BJ (cell line): ENCODE measurements around the gene TP73. TPM values are rescaled to one million over a fixed set of nuclear protein-coding genes. Genes with fewer than 3 reads are reported as not detected.

Source experiments
- CTCF ChIA-PET: fragments of 350-600 bp; formaldehyde crosslinking; extraction: SDS; loops from one replicate; lab custom pipeline; 2021; ENCODE audit warnings: antibody characterized with exemption, inconsistent platforms; lab: Yijun Ruan, JAX
- POLR2A ChIA-PET: fragments of 300-600 bp; sonication (Branson Sonifier 250); formaldehyde crosslinking; extraction: SDS; loops from one replicate; lab custom pipeline; 2021; ENCODE audit warnings: antibody characterized with exemption; lab: Charles Lee
- DNase-seq: peaks from one replicate; pipeline ENCODE4 v3.0.0-alpha.2; 2011; ENCODE audit warnings: low read depth
- H3K27me3 ChIP-seq: 2 replicates; pipeline ENCODE4 v1.6.0; 2011; ENCODE audit warnings: low read length; ENCODE audit not compliant: control insufficient read depth, insufficient read depth
- H3K36me3 ChIP-seq: 2 replicates; pipeline ENCODE4 v1.5.1; 2011; ENCODE audit warnings: low read length; ENCODE audit not compliant: control insufficient read depth, insufficient read depth
- H3K4me3 ChIP-seq: 2 replicates; pipeline ENCODE4 v1.5.1; 2011; ENCODE audit warnings: low read depth, mild to moderate bottlenecking, control low read depth, low read length
- polyA plus RNA-seq: library from polyadenylated mRNA; depleted of rRNA; stranded (reverse); fragments of >200 nt; gene quantifications from 2 replicates; pipeline ENCODE4 v1.2.3, GENCODE V29; 2011
- TF ChIP-seq, protein P1 (sequence below): IDR thresholded peaks from 2 replicates; pipeline ENCODE4 v1.5.1; 2011; ENCODE audit warnings: low read depth, mild to moderate bottlenecking, control low read depth, inconsistent platforms, low read length, moderate library complexity; ENCODE audit not compliant: insufficient read depth

Gene TP73
- polyA plus RNA-seq, 1 experiment: not detected

DNA sequence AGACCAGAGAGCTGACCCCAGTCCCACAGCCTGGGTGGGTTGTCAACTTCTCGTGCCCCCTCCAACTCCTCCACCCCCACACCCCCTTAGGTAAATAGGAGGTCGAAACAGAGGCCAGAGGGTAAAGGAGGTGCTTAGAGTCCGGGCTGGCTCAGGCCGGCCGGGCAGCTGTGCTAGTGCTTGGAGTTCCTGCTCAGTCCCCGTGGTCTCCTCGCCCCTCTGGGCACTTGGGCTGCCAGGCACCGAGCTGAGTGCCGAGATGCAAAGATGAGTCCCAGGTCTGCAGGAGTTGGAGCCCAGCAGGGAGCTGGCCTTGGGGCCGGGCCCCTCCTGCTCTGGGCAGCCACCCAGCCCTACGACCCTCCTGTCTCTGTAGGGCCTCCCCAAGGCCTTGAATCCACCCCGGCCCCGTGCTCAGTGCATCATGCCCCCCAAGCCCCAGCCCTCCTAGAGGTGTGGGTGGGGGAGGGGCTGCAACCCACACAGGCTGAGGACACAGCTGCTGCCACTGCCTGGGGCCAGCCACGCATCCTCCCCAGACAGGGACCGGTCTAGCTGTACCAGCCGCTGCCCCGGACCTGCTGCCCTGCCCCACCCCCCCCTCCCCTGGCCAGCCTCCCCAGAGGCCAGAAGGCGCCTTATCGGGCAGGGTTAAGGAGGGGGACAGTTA is 122.1 kb downstream of the TP73 start:
- TF ChIP-seq, protein P1, sequence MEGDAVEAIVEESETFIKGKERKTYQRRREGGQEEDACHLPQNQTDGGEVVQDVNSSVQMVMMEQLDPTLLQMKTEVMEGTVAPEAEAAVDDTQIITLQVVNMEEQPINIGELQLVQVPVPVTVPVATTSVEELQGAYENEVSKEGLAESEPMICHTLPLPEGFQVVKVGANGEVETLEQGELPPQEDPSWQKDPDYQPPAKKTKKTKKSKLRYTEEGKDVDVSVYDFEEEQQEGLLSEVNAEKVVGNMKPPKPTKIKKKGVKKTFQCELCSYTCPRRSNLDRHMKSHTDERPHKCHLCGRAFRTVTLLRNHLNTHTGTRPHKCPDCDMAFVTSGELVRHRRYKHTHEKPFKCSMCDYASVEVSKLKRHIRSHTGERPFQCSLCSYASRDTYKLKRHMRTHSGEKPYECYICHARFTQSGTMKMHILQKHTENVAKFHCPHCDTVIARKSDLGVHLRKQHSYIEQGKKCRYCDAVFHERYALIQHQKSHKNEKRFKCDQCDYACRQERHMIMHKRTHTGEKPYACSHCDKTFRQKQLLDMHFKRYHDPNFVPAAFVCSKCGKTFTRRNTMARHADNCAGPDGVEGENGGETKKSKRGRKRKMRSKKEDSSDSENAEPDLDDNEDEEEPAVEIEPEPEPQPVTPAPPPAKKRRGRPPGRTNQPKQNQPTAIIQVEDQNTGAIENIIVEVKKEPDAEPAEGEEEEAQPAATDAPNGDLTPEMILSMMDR: no peak

DNA sequence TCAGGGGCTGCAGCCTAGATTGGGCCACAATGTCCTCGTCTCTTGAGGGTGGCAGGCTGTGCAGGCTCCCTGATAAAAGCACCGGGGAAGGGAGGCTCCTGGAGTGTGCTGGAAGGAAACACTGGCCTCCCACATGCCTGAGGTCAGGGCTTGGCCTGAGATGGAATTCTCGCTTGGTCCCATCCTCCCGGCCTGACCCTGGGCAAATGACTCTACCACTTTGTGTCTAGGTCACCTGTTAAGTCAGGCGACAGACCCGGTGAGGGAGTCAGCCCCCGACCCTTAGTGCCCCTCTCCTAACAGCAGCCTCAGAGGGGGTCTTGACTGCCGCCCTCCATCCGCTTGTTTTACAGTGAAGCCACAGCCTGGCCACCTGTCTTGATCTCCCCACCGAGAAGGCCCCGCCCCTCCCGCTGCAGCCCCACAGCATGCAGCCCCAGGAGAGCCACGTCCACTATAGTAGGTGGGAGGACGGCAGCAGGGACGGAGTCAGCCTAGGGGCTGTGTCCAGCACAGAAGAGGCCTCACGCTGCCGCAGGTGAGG is 122.7 kb downstream of the TP73 start:
- DNase-seq: no peak
- peaks cover 8% of the 10 kb centered on the region for H3K36me3 ChIP-seq
- no peak overlapping the region for H3K4me3 ChIP-seq
- ChIA-PET POLR2A (no interaction called here), CTCF (no interaction called here)
- H3K27me3 ChIP-seq: no peaks in the 10 kb centered on the region
- TF ChIP-seq, protein P1: no peak

More for the DNA sequence above, 122.1 kb downstream of the TP73 start:
- POLR2A ChIA-PET: no interaction called here
- CTCF ChIA-PET: interaction anchor here (0.7 to 1.4 kb wide), 3 partner anchors 13 to 321 kb away, joined by 3 read pairs; no protein-coding TSS in a partner anchor
- DNase-seq: no peak
- H3K27me3 ChIP-seq: no peaks in the 10 kb centered on the region
- no peak overlapping the region for H3K4me3 ChIP-seq
- peaks cover 4% of the 10 kb centered on the region for H3K36me3 ChIP-seq

DNA sequence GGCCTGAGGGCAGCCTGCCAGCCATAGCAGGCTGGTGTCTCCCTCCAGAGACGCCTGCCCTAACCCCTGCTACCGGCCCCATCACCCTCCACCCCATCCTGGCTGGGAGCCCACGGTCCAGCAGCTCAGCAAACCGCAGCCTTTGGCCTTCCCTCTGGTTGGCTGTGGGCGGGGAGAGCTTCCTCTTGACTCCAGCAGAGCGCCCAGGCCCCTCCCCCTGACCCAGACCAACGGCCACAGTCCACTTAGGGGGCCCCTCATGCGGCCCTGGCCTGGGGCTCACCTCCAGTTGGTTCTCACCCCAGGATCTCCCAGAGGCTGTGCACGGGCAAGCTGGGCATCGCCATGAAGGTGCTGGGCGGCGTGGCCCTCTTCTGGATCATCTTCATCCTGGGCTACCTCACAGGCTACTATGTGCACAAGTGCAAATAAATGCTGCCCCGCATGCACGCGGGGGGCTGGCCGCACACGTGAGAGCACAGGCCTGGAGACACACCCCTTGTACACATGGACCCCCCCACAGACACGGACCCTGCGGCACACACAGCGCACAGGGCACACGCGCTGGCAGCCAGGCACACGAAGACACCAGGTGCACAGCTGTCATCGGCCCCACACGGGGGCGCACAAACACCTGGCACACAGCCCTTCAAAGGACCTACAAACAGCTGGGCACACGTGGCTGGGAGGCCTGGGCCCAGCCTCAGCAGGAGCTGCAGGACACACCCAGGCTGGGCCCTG is 123.3 kb downstream of the TP73 start:
- DNase-seq: no peak
- Histone ChIP-seq H3K27me3 (no peaks in the 10 kb centered on the region), H3K36me3 (peaks cover 10% of the 10 kb centered on the region), H3K4me3 (no peak overlapping the region)
- ChIA-PET CTCF (no interaction called here), POLR2A (no interaction called here)
- TF ChIP-seq, protein P1: peak; percentile 14; the same call in 1 of the 2 replicates

DNA sequence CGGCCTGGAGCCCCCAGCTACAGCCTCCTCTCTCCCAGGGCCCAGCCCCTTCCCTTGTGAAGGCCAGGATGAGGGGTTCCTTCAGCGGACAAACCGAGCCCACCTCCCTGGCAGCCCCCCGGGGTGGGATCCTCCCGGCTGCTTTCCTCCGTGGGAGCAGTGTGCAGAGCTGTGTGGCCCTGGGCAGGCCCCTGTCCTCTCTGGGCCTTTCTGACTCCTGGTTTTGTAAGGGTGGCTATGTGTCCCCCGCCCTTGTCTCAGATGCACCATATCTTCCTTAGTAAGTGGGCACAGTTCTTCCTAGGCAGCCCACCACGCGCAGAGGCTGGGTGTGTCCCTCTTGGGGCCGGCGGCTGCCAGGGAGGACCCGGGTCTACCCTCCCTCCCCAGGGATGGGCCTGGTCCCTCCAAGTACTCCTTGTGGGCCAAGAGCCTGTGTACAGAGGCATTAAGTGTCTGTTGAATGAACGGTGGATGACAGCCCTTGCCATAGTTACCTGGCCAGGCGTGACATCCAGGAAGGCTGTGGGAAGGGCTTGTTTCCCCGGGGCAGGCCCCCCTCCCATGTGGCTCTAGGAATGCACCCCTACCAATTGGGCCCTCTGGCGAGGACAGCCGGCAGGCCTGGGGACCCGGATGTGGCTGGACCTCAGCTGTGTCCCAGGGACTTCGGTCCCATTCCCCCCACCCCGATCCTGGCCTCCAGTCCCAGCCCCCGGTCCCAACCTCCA is 124.1 kb downstream of the TP73 start:
- ChIA-PET POLR2A (no interaction called here), CTCF (no interaction called here)
- TF ChIP-seq, protein P1: no peak
- DNase-seq: no peak
- Histone ChIP-seq H3K4me3 (no peak overlapping the region), H3K36me3 (peaks cover 15% of the 10 kb centered on the region), H3K27me3 (no peaks in the 10 kb centered on the region)

DNA sequence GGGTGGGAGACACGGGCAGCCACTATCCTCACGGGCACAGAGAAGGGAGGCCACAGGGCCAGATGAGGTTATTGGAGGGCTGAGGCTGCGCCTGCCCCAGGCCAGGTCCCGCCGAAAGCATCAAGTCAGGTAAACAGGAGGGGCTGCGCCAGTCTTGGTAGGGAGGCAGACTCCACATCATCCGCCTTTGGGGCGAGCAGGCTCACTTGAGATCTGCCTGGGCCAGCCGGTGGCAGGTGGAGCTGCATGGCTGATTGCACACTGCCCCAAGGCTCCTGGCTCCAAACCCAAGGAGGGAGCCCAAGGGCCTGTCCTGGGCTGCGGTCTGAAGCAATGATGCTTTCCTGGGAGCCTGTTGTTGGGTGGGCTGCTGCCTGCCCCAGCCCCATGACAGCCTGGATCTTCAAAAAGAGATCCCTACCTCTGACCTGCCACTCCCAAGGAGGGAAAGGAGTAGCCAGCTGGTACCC is 124.8 kb downstream of the TP73 start:
- H3K36me3 ChIP-seq: peaks cover 19% of the 10 kb centered on the region
- ChIA-PET CTCF (interaction anchor here (1.0 kb wide), 1 partner anchor 52 kb away, joined by 3 read pairs; no protein-coding TSS in a partner anchor), POLR2A (no interaction called here)
- no peak overlapping the region for H3K4me3 ChIP-seq
- DNase-seq: no peak
- H3K27me3 ChIP-seq: no peaks in the 10 kb centered on the region
- TF ChIP-seq, protein P1: no peak
